Neural cell (in vitro differentiated cells): ENCODE data around the gene LAMC2. TPM values are rescaled to one million over a fixed set of nuclear protein-coding genes. Genes with fewer than 3 reads are reported as not detected.

Experiments
- H2AFZ ChIP-seq: fragments of 200-600, 300-800 bp; sonication (generic), shearing (Covaris generic); 2 replicates; pipeline ENCODE4 v1.6.0; 2014; ENCODE audit warnings: low read depth, mild to moderate bottlenecking, antibody characterized with exemption, low read length, moderate library complexity
- H3F3A ChIP-seq: fragments of 200-600 bp; shearing (Covaris generic); 2 replicates; pipeline ENCODE4 v1.6.1; 2016; ENCODE audit warnings: mild to moderate bottlenecking, moderate library complexity, mixed read lengths, antibody characterized with exemption, low read length; ENCODE audit not compliant: insufficient read depth, poor library complexity, severe bottlenecking
- H3K27ac ChIP-seq: fragments of 200-600, 300-800 bp; sonication (generic), shearing (Covaris generic); 2 replicates; pipeline ENCODE4 v1.5.1; 2014; ENCODE audit warnings: mild to moderate bottlenecking, low read length, moderate library complexity
- H3K27me3 ChIP-seq: fragments of 300-800, 200-600 bp; sonication (generic), shearing (Covaris generic); 2 replicates; pipeline ENCODE4 v1.6.0; 2014; ENCODE audit warnings: mild to moderate bottlenecking, low read depth, low read length, moderate library complexity; ENCODE audit not compliant: insufficient read depth
- H3K36me3 ChIP-seq: fragments of 300-800, 200-600 bp; sonication (generic), shearing (Covaris generic); 2 replicates; pipeline ENCODE4 v1.5.1; 2014; ENCODE audit warnings: mild to moderate bottlenecking, antibody characterized with exemption, low read length, moderate library complexity; ENCODE audit not compliant: insufficient read depth
- H3K4me2 ChIP-seq: fragments of 300-800, 200-600 bp; sonication (generic), shearing (Covaris generic); 2 replicates; pipeline ENCODE4 v1.6.0; 2014; ENCODE audit warnings: mild to moderate bottlenecking, low read length
- H3K4me3 ChIP-seq: fragments of 300-800, 200-600 bp; sonication (generic), shearing (Covaris generic); 2 replicates; pipeline ENCODE4 v1.5.1; 2014; ENCODE audit warnings: mild to moderate bottlenecking, low read length, moderate library complexity
- H3K79me2 ChIP-seq: fragments of 200-600 bp; shearing (Covaris generic); replicated peaks from 2 replicates; pipeline ENCODE4 v1.6.0; 2014; ENCODE audit warnings: mild to moderate bottlenecking, low read length, moderate library complexity; ENCODE audit not compliant: insufficient read depth
- H3K9ac ChIP-seq: fragments of 300-800, 200-600 bp; sonication (generic), shearing (Covaris generic); 2 replicates; pipeline ENCODE4 v1.6.1; 2016; ENCODE audit warnings: mild to moderate bottlenecking, low read length, mixed read lengths
- H3K9me2 ChIP-seq: fragments of 200-600 bp; shearing (Covaris generic); 2 replicates; pipeline ENCODE4 v1.6.1; 2016; ENCODE audit warnings: mild to moderate bottlenecking, low read length, mixed read lengths; ENCODE audit not compliant: insufficient read depth
- H3K9me3 ChIP-seq: fragments of 200-600, 300-800 bp; sonication (generic), shearing (Covaris generic); 2 replicates; pipeline ENCODE4 v1.6.1; 2016; ENCODE audit warnings: mild to moderate bottlenecking, mixed run types, low read length, moderate library complexity, mixed read lengths
- H4K20me1 ChIP-seq: fragments of 200-600 bp; shearing (Covaris generic); 2 replicates; pipeline ENCODE4 v1.6.1; 2016; ENCODE audit warnings: mild to moderate bottlenecking, mixed run types; ENCODE audit not compliant: insufficient read depth
- CTCF ChIP-seq: fragments of 450-650 bp; IDR thresholded peaks from 2 replicates; pipeline ENCODE4 v1.5.1; 2014; ENCODE audit warnings: antibody characterized with exemption, mild to moderate bottlenecking, moderate library complexity; ENCODE audit not compliant: poor library complexity, severe bottlenecking
- EP300 ChIP-seq: fragments of 450-650 bp; conservative IDR thresholded peaks from 2 replicates; pipeline ENCODE4 v1.6.1; 2014; ENCODE audit warnings: antibody characterized with exemption, mild to moderate bottlenecking, moderate library complexity; ENCODE audit not compliant: poor library complexity, severe bottlenecking
- EZH2 ChIP-seq: fragments of 200-600, 300-800 bp; shearing (Covaris generic), sonication (generic); IDR thresholded peaks from 2 replicates; pipeline ENCODE4 v1.6.1; 2014; ENCODE audit warnings: antibody characterized with exemption, low read length, borderline replicate concordance, mild to moderate bottlenecking; ENCODE audit not compliant: insufficient read depth, poor library complexity, severe bottlenecking
- MXI1 ChIP-seq: fragments of 450-650 bp; conservative IDR thresholded peaks from 2 replicates; pipeline ENCODE4 v1.6.1; 2014; ENCODE audit warnings: antibody characterized with exemption, mild to moderate bottlenecking; ENCODE audit not compliant: poor library complexity, severe bottlenecking
- POLR2AphosphoS5 ChIP-seq: IDR thresholded peaks from 2 replicates; pipeline ENCODE4 v1.6.1; 2012
- RAD21 ChIP-seq: fragments of 450-650 bp; conservative IDR thresholded peaks from 2 replicates; pipeline ENCODE4 v1.6.1; 2014; ENCODE audit warnings: antibody characterized with exemption, mild to moderate bottlenecking, moderate library complexity
- REST ChIP-seq: IDR thresholded peaks from 2 replicates; pipeline ENCODE4 v1.6.1; 2012; ENCODE audit warnings: borderline replicate concordance
- SMC3 ChIP-seq: fragments of 450-650 bp; conservative IDR thresholded peaks from 2 replicates; pipeline ENCODE4 v1.6.1; 2014; ENCODE audit warnings: antibody characterized with exemption, mild to moderate bottlenecking, moderate library complexity; ENCODE audit not compliant: poor library complexity
- TAF1 ChIP-seq: IDR thresholded peaks from 2 replicates; pipeline ENCODE4 v1.6.1; 2012; ENCODE audit warnings: low read depth
- polyA plus RNA-seq: library from polyadenylated mRNA; depleted of rRNA; stranded (reverse); fragments of >200 nt; gene quantifications from 2 replicates; pipeline ENCODE4 v1.2.3, GENCODE V29; 2014

LAMC2 gene
- polyA plus RNA-seq, 1 donor from 2014 or later, result 0.67 TPM

GRCh38 chr1:183147735-183148134 lies 38.3 kb upstream of the LAMC2 start:
- Histone ChIP-seq H2AFZ (no peak overlapping the region), H3K9me3 (no peaks in the 10 kb centered on the region), H3F3A (no peaks in the 10 kb centered on the region), H3K27ac (no peak overlapping the region), H4K20me1 (no peaks in the 10 kb centered on the region), H3K4me3 (no peak overlapping the region), H3K4me2 (no peak overlapping the region), H3K9me2 (no peaks in the 10 kb centered on the region), H3K9ac (no peak overlapping the region), H3K79me2 (no peaks in the 10 kb centered on the region), H3K36me3 (no peaks in the 10 kb centered on the region), H3K27me3 (no peaks in the 10 kb centered on the region)
- TF ChIP-seq RAD21 (no peak), MXI1 (no peak), EZH2 (no peak), EP300 (no peak), TAF1 (no peak), POLR2AphosphoS5 (no peak), CTCF (no peak), REST (no peak), SMC3 (no peak)

- H3K4me3 ChIP-seq, result no peak overlapping the region
- H2AFZ ChIP-seq, result no peak overlapping the region
- no peaks in the 10 kb centered on the region for H3K9me3 ChIP-seq
- TF ChIP-seq EP300 (no peak), TAF1 (no peak), MXI1 (no peak), POLR2AphosphoS5 (peak; percentile 38), SMC3 (no peak), RAD21 (no peak), CTCF (no peak)
- H4K20me1 ChIP-seq, result no peaks in the 10 kb centered on the region
- no peaks in the 10 kb centered on the region for H3K27me3 ChIP-seq
- H3K4me2 ChIP-seq, result no peak overlapping the region
- no peak overlapping the region for H3K27ac ChIP-seq
- no peaks in the 10 kb centered on the region for H3K36me3 ChIP-seq
- no peak overlapping the region for H3K9ac ChIP-seq
- H3F3A ChIP-seq, result no peaks in the 10 kb centered on the region
- no peaks in the 10 kb centered on the region for H3K79me2 ChIP-seq
- no peaks in the 10 kb centered on the region for H3K9me2 ChIP-seq
Observed at GRCh38 chr1:183148599-183148998, 37.5 kb upstream of the LAMC2 start.
